ENCODE measurements around the gene RXFP1.

Gene RXFP1

GRCh38 chr4:158678767-158679166 lies 157.1 kb downstream of the RXFP1 start:
- no peaks in the 10 kb centered on the region for H3F3A ChIP-seq (ENCODE audit: insufficient read depth)
- H3K9me3 ChIP-seq (ENCODE audit: insufficient read depth, low read length), result no peaks in the 10 kb centered on the region
- TF ChIP-seq EZH2phosphoT487 (conservative IDR thresholded peaks at IDR 0.05; ENCODE audit: low read length) (no peak), CTCF (IDR thresholded peaks at IDR 0.05; ENCODE audit: insufficient read depth, low read length, poor library complexity, severe bottlenecking) (no peak)
- no peak overlapping the region for H3K4me2 ChIP-seq (ENCODE audit: low read depth, low read length, poor library complexity, severe bottlenecking)
- H3K79me2 ChIP-seq (ENCODE audit: insufficient read depth, low read length), result no peaks in the 10 kb centered on the region; the same call in 1 of the 2 replicates
- H4K20me1 ChIP-seq (ENCODE audit: low read depth, low read length), result no peaks in the 10 kb centered on the region
- H3K27me3 ChIP-seq (ENCODE audit: low read length), result no peaks in the 10 kb centered on the region
- no peaks in the 10 kb centered on the region for H3K9me2 ChIP-seq (replicated peaks; ENCODE audit: insufficient read depth, low read length)
- H2AFZ ChIP-seq (ENCODE audit: low read depth, low read length, severe bottlenecking), result no peak overlapping the region
- H3K27ac ChIP-seq (ENCODE audit: low read depth, low read length), result no peak overlapping the region
- no peaks in the 10 kb centered on the region for H3K36me3 ChIP-seq (ENCODE audit: low read length)
- H3K9ac ChIP-seq (ENCODE audit: low read length), result no peak overlapping the region
- H3K4me3 ChIP-seq (ENCODE audit: insufficient read depth, low read length, poor library complexity, severe bottlenecking), result no peak overlapping the region

- Histone ChIP-seq H3K36me3 (ENCODE audit: low read length) (no peaks in the 10 kb centered on the region), H3K79me2 (ENCODE audit: insufficient read depth, low read length) (no peaks in the 10 kb centered on the region), H3K27ac (ENCODE audit: low read depth, low read length) (no peak overlapping the region), H3K27me3 (ENCODE audit: low read length) (no peaks in the 10 kb centered on the region), H3K9ac (ENCODE audit: low read length) (no peak overlapping the region), H3K9me3 (ENCODE audit: insufficient read depth, low read length) (no peaks in the 10 kb centered on the region), H3K9me2 (replicated peaks; ENCODE audit: insufficient read depth, low read length) (no peaks in the 10 kb centered on the region), H3K4me3 (ENCODE audit: insufficient read depth, low read length, poor library complexity, severe bottlenecking) (no peak overlapping the region), H3K4me2 (ENCODE audit: low read depth, low read length, poor library complexity, severe bottlenecking) (no peak overlapping the region), H4K20me1 (ENCODE audit: low read depth, low read length) (no peaks in the 10 kb centered on the region), H3F3A (ENCODE audit: insufficient read depth) (no peaks in the 10 kb centered on the region), H2AFZ (ENCODE audit: low read depth, low read length, severe bottlenecking) (no peak overlapping the region)
- TF ChIP-seq EZH2phosphoT487 (conservative IDR thresholded peaks at IDR 0.05; ENCODE audit: low read length) (no peak), CTCF (IDR thresholded peaks at IDR 0.05; ENCODE audit: insufficient read depth, low read length, poor library complexity, severe bottlenecking) (no peak)
These were observed 159.9 kb downstream of the RXFP1 start for GRCh38 chr4:158681629-158682028.

- no peak for TF ChIP-seq CTCF (IDR thresholded peaks at IDR 0.05; ENCODE audit: insufficient read depth, low read length, poor library complexity, severe bottlenecking)
- TF ChIP-seq EZH2phosphoT487 (conservative IDR thresholded peaks at IDR 0.05; ENCODE audit: low read length), result no peak
- no peak overlapping the region for H2AFZ ChIP-seq (ENCODE audit: low read depth, low read length, severe bottlenecking)
- no peak overlapping the region for H3K9ac ChIP-seq (ENCODE audit: low read length)
- no peak overlapping the region for H3K4me2 ChIP-seq (ENCODE audit: low read depth, low read length, poor library complexity, severe bottlenecking)
- H3K79me2 ChIP-seq (ENCODE audit: insufficient read depth, low read length), result no peaks in the 10 kb centered on the region
- no peaks in the 10 kb centered on the region for H3K9me2 ChIP-seq (replicated peaks; ENCODE audit: insufficient read depth, low read length)
- H3K4me3 ChIP-seq (ENCODE audit: insufficient read depth, low read length, poor library complexity, severe bottlenecking), result no peak overlapping the region
- no peak overlapping the region for H3K27ac ChIP-seq (ENCODE audit: low read depth, low read length)
- H4K20me1 ChIP-seq (ENCODE audit: low read depth, low read length), result no peaks in the 10 kb centered on the region
- no peaks in the 10 kb centered on the region for H3F3A ChIP-seq (ENCODE audit: insufficient read depth)
- H3K36me3 ChIP-seq (ENCODE audit: low read length), result no peaks in the 10 kb centered on the region
- H3K9me3 ChIP-seq (ENCODE audit: insufficient read depth, low read length), result no peaks in the 10 kb centered on the region
- no peaks in the 10 kb centered on the region for H3K27me3 ChIP-seq (ENCODE audit: low read length)
These were observed 160.4 kb downstream of the RXFP1 start for GRCh38 chr4:158682066-158682465.

Data from SU-DHL-6 (cell line).